ENCODE results near the gene ZFC3H1.

GRCh38 chr12:71710276-71711125 lies 46.9 kb upstream of the ZFC3H1 start:
- no peak for TF ChIP-seq EZH2 (IDR thresholded peaks at IDR 0.05; ENCODE audit: insufficient read depth, poor library complexity, severe bottlenecking)
- TF ChIP-seq EZH2phosphoT487 (IDR thresholded peaks at IDR 0.05; ENCODE audit: insufficient read depth, low read depth) = no peak
